ENCODE results near the gene XPO6.

- TF ChIP-seq ZNF138 (CRISPR knock-in tag; IDR thresholded peaks at IDR 0.05; ENCODE audit: low read depth): no peak
- TF ChIP-seq TP53 (CRISPR knock-in tag; conservative IDR thresholded peaks at IDR 0.05): no peak
- no peak for TF ChIP-seq ZMAT5 (CRISPR knock-in tag; IDR thresholded peaks at IDR 0.05; ENCODE audit: borderline replicate concordance, low read depth)
- TF ChIP-seq ELF4 (CRISPR knock-in tag; IDR thresholded peaks at IDR 0.05; ENCODE audit: borderline replicate concordance): no peak
- no peak for TF ChIP-seq ZNF451 (CRISPR knock-in tag; IDR thresholded peaks at IDR 0.05)
- no peak for TF ChIP-seq RAD21 (CRISPR knock-in tag; IDR thresholded peaks at IDR 0.05)
Observed at GRCh38 chr16:28103516-28104170, 108.1 kb downstream of the XPO6 start.
